GM12878 (cell line): ENCODE data around the gene FAM222B.

ENCODE experiments used
- ASH2L ChIP-seq: fragments of 300-600, 200-600 bp; sonication (generic); IDR thresholded peaks from 2 replicates; pipeline ENCODE4 v1.6.1; 2017; ENCODE audit warnings: low read depth, mild to moderate bottlenecking, borderline replicate concordance
- CHD2 ChIP-seq: IDR thresholded peaks from 2 replicates; pipeline ENCODE4 v1.6.1; 2011; ENCODE audit warnings: low read depth, low read length, improper control_type of control experiment, borderline replicate concordance
- CHD4 ChIP-seq: fragments of 200-600 bp; sonication (generic); IDR thresholded peaks from 2 replicates; pipeline ENCODE4 v1.6.1; 2016; ENCODE audit warnings: mild to moderate bottlenecking
- GATAD2B ChIP-seq: fragments of 450-650 bp; conservative IDR thresholded peaks from 2 replicates; pipeline ENCODE4 v1.6.1; 2017; ENCODE audit warnings: low read depth, mild to moderate bottlenecking, moderate library complexity
- KDM1A ChIP-seq: fragments of 200-600 bp; sonication (generic); IDR thresholded peaks from 2 replicates; pipeline ENCODE4 v1.6.1; 2016; ENCODE audit warnings: borderline replicate concordance
- TF ChIP-seq, protein P1 (sequence below), 3 experiments: IDR thresholded peaks in 2 of 3; conservative IDR thresholded peaks in 1 of 3; 2 replicates each; pipeline ENCODE4 v1.5.1; 2011; ENCODE audit warnings: low read depth in 3 of 3, low read length in 3 of 3, mild to moderate bottlenecking in 3 of 3, control low read depth in 2 of 3, moderate library complexity in 2 of 3, inconsistent platforms in 1 of 3, mixed read lengths in 1 of 3; ENCODE audit not compliant: control insufficient read depth in 2 of 3, insufficient read depth in 1 of 3; ENCODE audit errors: extremely low read depth in 1 of 3
- TF ChIP-seq, protein P2 (sequence below): IDR thresholded peaks from 2 replicates; pipeline ENCODE4 v1.6.1; 2011; ENCODE audit warnings: mild to moderate bottlenecking, low read depth, low read length, moderate library complexity; ENCODE audit not compliant: insufficient replicate concordance

DNA sequence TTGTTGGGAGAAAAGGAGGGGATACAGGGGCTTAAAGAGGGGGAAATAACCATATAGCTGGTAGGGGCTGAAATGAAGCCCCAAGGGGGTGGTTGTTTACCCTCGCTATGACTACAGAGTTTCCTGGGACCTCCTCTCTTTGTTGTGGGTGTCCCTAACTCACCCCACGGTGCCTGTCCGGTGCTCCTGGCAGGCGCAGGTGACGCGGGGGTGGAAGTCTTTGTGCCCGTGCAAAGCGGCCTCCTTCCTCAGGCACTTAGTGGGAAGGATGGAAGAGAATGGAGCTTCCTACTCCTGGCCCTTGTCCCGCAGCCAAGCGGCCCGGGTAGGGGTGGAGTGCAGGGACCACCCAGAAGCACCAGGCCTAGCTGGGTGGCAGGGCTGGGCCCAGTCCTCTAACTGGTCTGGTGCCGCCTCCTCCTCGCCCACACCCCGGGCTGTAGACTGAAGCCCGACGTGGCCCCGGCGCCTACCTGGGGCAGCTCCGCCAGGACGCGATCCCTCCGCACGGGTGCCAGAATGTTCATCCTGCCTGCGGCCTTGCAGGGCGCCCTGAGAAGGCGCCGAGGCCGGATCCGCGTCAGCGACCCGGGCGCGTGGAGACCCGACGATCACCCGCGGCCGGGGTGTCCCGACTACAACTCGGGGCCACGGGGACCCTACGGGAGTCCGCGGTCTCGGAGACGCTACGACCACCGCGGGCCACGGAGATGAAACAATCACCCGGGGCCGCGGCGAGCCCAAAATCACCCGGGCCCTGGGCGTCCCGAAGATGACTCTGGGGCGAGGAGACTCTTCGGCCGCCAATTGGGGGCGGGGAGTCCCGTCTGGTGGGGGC is 125.6 kb downstream of the FAM222B start:
- no peak for TF ChIP-seq GATAD2B
- TF ChIP-seq ASH2L: no peak
- TF ChIP-seq CHD4: no peak
- TF ChIP-seq, protein P1, sequence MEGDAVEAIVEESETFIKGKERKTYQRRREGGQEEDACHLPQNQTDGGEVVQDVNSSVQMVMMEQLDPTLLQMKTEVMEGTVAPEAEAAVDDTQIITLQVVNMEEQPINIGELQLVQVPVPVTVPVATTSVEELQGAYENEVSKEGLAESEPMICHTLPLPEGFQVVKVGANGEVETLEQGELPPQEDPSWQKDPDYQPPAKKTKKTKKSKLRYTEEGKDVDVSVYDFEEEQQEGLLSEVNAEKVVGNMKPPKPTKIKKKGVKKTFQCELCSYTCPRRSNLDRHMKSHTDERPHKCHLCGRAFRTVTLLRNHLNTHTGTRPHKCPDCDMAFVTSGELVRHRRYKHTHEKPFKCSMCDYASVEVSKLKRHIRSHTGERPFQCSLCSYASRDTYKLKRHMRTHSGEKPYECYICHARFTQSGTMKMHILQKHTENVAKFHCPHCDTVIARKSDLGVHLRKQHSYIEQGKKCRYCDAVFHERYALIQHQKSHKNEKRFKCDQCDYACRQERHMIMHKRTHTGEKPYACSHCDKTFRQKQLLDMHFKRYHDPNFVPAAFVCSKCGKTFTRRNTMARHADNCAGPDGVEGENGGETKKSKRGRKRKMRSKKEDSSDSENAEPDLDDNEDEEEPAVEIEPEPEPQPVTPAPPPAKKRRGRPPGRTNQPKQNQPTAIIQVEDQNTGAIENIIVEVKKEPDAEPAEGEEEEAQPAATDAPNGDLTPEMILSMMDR (IDR thresholded peaks at IDR 0.05 in 2 of 3, conservative IDR thresholded peaks at IDR 0.05 in 1 of 3; ENCODE audit: control insufficient read depth in 2 of 3, extremely low read depth in 1 of 3, insufficient read depth in 1 of 3, low read depth in 3 of 3, low read length in 3 of 3): no peak
- TF ChIP-seq, protein P2, sequence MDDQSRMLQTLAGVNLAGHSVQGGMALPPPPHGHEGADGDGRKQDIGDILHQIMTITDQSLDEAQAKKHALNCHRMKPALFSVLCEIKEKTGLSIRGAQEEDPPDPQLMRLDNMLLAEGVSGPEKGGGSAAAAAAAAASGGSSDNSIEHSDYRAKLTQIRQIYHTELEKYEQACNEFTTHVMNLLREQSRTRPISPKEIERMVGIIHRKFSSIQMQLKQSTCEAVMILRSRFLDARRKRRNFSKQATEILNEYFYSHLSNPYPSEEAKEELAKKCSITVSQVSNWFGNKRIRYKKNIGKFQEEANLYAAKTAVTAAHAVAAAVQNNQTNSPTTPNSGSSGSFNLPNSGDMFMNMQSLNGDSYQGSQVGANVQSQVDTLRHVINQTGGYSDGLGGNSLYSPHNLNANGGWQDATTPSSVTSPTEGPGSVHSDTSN: no peak
- no peak for TF ChIP-seq KDM1A
- no peak for TF ChIP-seq CHD2
